Lower lobe of right lung (tissue), 2 donors: ENCODE measurements around the gene ARHGAP22. TPM values are rescaled to one million over a fixed set of nuclear protein-coding genes. Genes with fewer than 3 reads are reported as not detected.

Experiments used
- ATAC-seq, 2 donors: fragments of 200-7000 bp; cut with Tn5 transposase; one replicate each; pipeline ENCODE4 v1.9.1; 2020 to 2022; ENCODE audit warnings: mild to moderate bottlenecking in 2 of 2, moderate library complexity in 2 of 2
- DNase-seq: peaks from one replicate; pipeline ENCODE4 v3.0.0-alpha.2; 2020
- H3K27ac ChIP-seq: fragments of 200-600 bp; one replicate; pipeline ENCODE4 v1.8.0; 2022
- H3K27me3 ChIP-seq: fragments of 200-600 bp; one replicate; pipeline ENCODE4 v1.8.0; 2022; ENCODE audit warnings: low read depth
- H3K36me3 ChIP-seq: fragments of 200-600 bp; one replicate; pipeline ENCODE4 v1.8.0; 2022; ENCODE audit warnings: mild to moderate bottlenecking
- H3K4me1 ChIP-seq: fragments of 200-600 bp; one replicate; pipeline ENCODE4 v1.8.0; 2022
- H3K4me3 ChIP-seq: fragments of 200-600 bp; one replicate; pipeline ENCODE4 v1.8.0; 2022; ENCODE audit warnings: mild to moderate bottlenecking
- H3K9me3 ChIP-seq: fragments of 200-600 bp; one replicate; pipeline ENCODE4 v1.8.0; 2022
- intact Hi-C: fragments of 100-400 bp; cut with DNase I; formaldehyde crosslinking; loops from one replicate; pipeline ENCODE4 v1.11.0; 2022
- total RNA-seq: library from RNA; stranded (reverse); fragmentation: NEBNext Ultra II Directional; extraction: Animal tissue kit (Norgen Biotek cat#: 25700); gene quantifications from one replicate; pipeline ENCODE4 v1.2.1, GENCODE V29; 2021
- TF ChIP-seq, protein P1 (sequence below): fragments of 200-600 bp; IDR thresholded peaks from one replicate; pipeline ENCODE4 v1.8.0; 2022; ENCODE audit warnings: antibody characterized with exemption, mild to moderate bottlenecking
- donor health status: DM: no; HTN: yes; CAD: no; lungs with severe emphysema.

ARHGAP22 gene
- total RNA-seq, 1 donor from 2014 or later, result 9.6 TPM

DNA sequence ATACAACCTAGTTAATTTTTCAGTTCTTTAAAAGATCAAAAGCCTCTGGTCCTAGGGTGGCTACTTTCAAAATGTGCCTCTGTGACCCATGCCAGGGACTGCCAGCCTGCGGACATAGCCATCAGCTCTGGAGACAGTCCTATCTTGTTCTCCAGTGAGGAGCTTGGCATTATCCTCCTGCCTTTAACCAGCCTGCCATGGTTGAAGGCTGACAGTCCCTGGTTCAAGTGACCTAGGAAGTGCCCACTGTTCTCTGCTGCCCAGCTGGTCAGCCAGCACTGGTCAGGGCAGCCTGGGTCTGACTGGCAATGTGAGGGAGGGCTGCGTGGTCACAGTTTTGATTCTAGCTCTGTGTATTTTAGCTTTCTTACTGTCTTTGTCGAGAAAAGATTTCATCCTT, 18.1 kb upstream of the ARHGAP22 start:
- DNase-seq, result no peak
- H3K9me3 ChIP-seq, result no peaks in the 10 kb centered on the region
- intact Hi-C loops, result no loop called here

DNA sequence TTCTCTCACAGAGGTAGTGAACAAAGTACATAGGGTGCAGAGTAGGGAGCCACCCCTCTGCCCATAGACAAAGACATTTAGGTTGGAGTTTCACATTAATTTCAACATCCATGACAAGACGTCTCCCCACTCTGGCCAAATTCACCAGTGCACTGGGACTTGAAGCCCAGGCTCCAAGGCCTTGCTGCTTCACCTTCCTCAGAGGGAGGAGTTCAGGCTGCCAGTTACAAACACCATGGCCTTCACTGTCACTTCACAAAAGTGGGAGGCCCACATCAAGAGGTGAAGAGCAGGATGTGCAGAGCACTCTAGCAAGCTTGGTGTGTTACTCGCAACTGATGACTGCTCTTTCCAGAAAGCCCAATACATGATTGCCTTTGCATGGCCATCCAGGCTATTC, 15.8 kb upstream of the ARHGAP22 start:
- no peak for ATAC-seq
- Histone ChIP-seq H3K4me1 (no peaks in the 10 kb centered on the region), H3K27me3 (no peaks in the 10 kb centered on the region), H3K9me3 (no peaks in the 10 kb centered on the region), H3K4me3 (no peak overlapping the region), H3K36me3 (no peaks in the 10 kb centered on the region), H3K27ac (no peak overlapping the region)
- DNase-seq, result no peak
- TF ChIP-seq, protein P1, sequence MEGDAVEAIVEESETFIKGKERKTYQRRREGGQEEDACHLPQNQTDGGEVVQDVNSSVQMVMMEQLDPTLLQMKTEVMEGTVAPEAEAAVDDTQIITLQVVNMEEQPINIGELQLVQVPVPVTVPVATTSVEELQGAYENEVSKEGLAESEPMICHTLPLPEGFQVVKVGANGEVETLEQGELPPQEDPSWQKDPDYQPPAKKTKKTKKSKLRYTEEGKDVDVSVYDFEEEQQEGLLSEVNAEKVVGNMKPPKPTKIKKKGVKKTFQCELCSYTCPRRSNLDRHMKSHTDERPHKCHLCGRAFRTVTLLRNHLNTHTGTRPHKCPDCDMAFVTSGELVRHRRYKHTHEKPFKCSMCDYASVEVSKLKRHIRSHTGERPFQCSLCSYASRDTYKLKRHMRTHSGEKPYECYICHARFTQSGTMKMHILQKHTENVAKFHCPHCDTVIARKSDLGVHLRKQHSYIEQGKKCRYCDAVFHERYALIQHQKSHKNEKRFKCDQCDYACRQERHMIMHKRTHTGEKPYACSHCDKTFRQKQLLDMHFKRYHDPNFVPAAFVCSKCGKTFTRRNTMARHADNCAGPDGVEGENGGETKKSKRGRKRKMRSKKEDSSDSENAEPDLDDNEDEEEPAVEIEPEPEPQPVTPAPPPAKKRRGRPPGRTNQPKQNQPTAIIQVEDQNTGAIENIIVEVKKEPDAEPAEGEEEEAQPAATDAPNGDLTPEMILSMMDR, result no peak
- intact Hi-C loops, result no loop called here

More for the DNA sequence above, 18.1 kb upstream of the ARHGAP22 start:
- ATAC-seq, result no peak
- Histone ChIP-seq H3K4me1 (no peaks in the 10 kb centered on the region), H3K27me3 (no peaks in the 10 kb centered on the region), H3K4me3 (no peak overlapping the region), H3K36me3 (no peaks in the 10 kb centered on the region), H3K27ac (no peak overlapping the region)
- TF ChIP-seq, protein P1, result no peak

DNA sequence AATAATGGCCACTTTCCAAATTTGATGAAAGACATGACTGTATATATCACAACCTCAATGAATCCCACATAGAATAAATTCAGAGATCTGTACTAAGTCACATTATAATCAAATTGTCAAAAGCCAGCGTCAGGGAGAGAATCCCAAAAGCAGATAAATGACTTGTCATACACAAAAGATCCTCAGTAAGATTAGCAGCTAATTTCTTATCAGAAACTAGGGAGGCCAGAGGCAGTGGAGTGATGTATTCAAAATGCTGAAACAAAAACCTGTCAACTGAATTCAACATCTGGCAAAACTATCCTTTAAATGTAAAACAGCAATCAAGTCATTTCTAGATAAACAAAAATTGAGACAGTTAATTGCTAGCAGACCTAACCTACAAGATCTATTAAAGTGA, 11.6 kb upstream of the ARHGAP22 start:
- H3K27me3 ChIP-seq, result no peaks in the 10 kb centered on the region
- TF ChIP-seq, protein P1, result no peak
- intact Hi-C loops, result no loop called here
- no peaks in the 10 kb centered on the region for H3K36me3 ChIP-seq
- DNase-seq (no peak), ATAC-seq (no peak)
- H3K4me1 ChIP-seq, result no peaks in the 10 kb centered on the region
- no peaks in the 10 kb centered on the region for H3K9me3 ChIP-seq
- H3K4me3 ChIP-seq, result no peak overlapping the region
- no peak overlapping the region for H3K27ac ChIP-seq

DNA sequence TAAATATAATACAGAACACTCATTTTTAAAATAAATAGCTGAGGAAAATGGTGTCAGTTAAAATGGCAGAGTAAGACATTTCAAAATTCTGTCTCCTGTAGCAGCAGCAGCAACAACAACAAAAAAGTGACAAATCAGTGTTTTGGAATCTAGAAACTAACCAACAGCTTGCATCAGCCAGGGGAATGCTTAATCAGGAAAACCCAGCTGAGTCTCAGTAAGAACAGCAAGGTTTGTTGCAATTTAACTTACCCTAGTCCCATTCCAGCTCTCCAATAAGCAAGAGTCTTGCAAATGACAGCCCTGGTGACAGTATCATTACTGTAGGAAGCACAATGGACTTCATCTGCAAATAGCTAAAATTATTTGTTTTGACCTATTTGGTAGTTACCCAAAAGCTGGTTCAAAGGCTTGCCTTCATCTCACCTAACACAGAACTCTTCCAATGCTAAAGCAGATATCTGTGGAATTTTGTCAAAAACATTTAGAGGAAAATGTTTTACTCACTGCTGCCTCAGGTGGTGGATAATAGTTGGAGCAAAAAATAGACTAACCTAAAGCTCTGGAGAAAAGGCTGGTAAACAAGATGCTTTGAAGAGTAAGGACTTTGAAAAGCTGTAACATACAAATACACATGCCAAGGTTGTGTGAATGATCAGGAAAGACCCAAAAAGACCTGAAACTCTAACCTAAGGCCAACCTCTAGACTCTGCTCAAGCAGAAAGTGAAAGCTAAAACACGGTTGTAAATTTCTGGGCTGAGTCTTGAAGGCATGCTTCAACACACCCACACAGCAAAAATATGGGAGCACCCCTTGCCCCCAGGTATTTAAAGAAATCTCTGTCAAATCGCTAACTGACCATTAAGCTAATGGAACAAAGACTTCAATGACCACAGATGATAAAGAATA, 9.9 kb upstream of the ARHGAP22 start:
- Histone ChIP-seq H3K27me3 (no peaks in the 10 kb centered on the region), H3K36me3 (no peaks in the 10 kb centered on the region), H3K4me3 (no peak overlapping the region), H3K9me3 (no peaks in the 10 kb centered on the region), H3K27ac (no peak overlapping the region), H3K4me1 (no peaks in the 10 kb centered on the region)
- no peak for DNase-seq
- ATAC-seq, result no peak
- intact Hi-C loops, result no loop called here
- TF ChIP-seq, protein P1, result no peak

DNA sequence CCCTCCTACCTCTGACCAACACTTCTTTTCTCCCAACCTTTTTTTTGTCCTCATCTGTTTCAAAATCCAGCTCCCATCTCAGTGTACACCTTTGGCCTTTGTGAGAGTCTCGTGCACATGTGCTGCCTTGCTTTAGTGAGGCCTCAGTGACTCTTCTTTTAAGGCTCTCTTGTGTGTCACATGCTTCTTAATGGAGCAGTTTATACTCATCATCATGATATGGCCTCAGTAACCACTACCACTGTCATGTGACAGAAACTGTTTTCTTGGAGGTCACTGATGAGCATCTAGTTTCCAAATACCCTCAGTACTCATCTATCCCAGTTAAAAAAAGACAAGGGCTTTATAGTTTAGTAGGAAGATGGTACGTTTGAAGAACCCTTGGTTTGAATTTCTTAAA, 8.1 kb upstream of the ARHGAP22 start:
- ATAC-seq (no peak), DNase-seq (no peak)
- no peaks in the 10 kb centered on the region for H3K36me3 ChIP-seq
- TF ChIP-seq, protein P1, result no peak
- H3K9me3 ChIP-seq, result no peaks in the 10 kb centered on the region
- no peaks in the 10 kb centered on the region for H3K4me1 ChIP-seq
- intact Hi-C loops, result no loop called here
- no peak overlapping the region for H3K27ac ChIP-seq
- no peaks in the 10 kb centered on the region for H3K27me3 ChIP-seq
- no peak overlapping the region for H3K4me3 ChIP-seq
